ENCODE measurements around the gene F12.

Gene F12

DNA sequence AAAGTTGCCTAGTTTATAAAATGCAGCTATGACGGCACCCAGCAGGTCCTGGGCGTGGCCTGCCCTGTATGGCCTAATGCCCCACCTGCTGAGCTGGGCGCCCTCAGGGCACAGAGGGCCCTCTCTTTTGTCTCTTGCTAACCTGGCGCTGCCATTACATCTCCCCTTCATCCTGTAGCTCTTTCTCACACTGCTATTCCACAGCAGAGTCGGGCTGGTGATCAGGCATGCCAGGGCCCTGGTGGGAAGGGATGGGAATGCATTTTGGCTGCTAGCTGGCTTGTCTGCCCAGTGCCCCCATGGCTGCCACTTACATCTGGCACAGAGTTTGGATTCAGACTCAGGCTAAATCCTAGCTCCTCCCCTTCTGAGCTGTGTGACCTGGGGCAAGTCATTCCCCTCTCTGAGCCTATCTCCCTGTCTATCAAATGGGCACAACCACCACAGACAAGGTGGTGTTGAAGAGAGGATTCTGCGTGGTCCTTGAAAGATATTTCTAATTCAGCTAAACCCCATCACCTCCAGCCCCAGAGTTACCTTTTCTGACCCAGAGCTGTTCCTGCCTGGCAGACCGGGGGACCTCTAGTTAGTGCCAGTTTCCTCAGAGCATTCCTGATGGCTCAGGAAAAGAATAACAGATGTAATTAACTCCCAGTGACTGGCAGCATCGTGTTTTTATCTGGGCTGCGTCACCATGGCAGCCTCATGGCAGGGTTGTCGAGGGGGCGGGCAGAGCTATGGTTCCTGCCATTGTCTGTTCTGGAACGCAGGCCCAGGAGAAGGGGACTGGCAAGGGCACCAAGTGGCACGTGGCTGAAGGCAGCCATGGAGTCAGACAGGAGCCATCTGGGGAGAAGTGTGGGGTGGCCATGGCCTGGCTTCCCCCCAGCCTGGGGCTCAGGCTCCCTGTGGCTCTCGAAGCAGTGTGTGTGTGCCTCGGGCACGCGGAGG is 43.6 kb upstream of the F12 start:
- TF ChIP-seq POLR2AphosphoS5 (IDR thresholded peaks at IDR 0.05; ENCODE audit: low read depth, low read length) = no peak
- FAIRE-seq (no peak), DNase-seq (ENCODE audit: insufficient read length) (no peak)

DNA sequence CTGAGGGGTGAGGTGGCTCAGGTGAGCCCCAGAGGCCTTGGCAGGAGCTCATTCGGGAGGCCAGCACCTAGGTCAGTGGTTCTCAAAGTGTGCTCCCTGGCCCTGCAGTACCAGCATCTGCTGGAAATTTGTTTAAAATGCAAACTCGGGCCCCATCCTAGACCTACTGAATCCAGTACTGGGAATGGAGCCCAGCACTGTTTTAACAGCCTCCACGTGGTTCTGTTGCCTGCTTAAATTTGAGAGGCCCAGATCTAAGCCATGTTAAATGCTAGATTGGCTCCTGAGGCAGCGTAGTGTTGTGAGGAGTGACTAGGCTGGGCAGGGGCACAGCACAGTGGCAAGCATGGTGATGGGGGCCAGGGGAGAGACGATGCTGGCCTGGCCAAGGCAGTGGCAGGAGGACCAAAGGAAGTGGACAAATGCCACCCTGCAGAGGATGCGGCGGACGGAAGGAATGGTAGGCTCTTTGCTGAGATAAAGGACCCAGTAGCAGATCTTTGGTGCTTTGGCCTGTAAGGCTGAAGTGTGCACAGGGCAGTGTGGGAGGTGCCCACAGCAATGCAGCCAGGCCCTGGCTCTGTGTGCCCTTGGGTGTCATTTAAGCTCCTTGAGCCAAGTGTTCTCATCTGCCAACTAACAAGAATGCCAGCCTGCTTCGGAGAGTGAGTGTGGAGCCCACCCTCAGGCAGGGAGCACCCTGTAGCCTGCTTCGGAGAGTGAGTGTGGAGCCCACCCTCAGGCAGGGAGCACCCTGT is 41.5 kb upstream of the F12 start:
- FAIRE-seq = no peak
- no peak for DNase-seq (ENCODE audit: insufficient read length)
- no peak for TF ChIP-seq TAF1 (IDR thresholded peaks at IDR 0.05; ENCODE audit: borderline replicate concordance, low read depth, low read length)
- TF ChIP-seq POLR2AphosphoS5 (IDR thresholded peaks at IDR 0.05; ENCODE audit: low read depth, low read length) = no peak
- TF ChIP-seq POLR2A (IDR thresholded peaks at IDR 0.05; ENCODE audit: low read depth, low read length) = no peak

- DNase-seq (ENCODE audit: insufficient read length) (no peak), FAIRE-seq (no peak)
- no peak for TF ChIP-seq TAF1 (IDR thresholded peaks at IDR 0.05; ENCODE audit: borderline replicate concordance, low read depth, low read length)
- TF ChIP-seq POLR2A (IDR thresholded peaks at IDR 0.05; ENCODE audit: low read depth, low read length) = no peak
- no peak for TF ChIP-seq POLR2AphosphoS5 (IDR thresholded peaks at IDR 0.05; ENCODE audit: low read depth, low read length)
These were observed 40.0 kb upstream of the F12 start for GRCh38 chr5:177449140-177450061.

GRCh38 chr5:177448244-177448950 is 39.0 kb upstream of the F12 start:
- DNase-seq (ENCODE audit: insufficient read length) (no peak), FAIRE-seq (peak; percentile 54)
- TF ChIP-seq POLR2A (IDR thresholded peaks at IDR 0.05; ENCODE audit: low read depth, low read length) = no peak
- no peak for TF ChIP-seq TAF1 (IDR thresholded peaks at IDR 0.05; ENCODE audit: borderline replicate concordance, low read depth, low read length)
- no peak for TF ChIP-seq POLR2AphosphoS5 (IDR thresholded peaks at IDR 0.05; ENCODE audit: low read depth, low read length)

DNA sequence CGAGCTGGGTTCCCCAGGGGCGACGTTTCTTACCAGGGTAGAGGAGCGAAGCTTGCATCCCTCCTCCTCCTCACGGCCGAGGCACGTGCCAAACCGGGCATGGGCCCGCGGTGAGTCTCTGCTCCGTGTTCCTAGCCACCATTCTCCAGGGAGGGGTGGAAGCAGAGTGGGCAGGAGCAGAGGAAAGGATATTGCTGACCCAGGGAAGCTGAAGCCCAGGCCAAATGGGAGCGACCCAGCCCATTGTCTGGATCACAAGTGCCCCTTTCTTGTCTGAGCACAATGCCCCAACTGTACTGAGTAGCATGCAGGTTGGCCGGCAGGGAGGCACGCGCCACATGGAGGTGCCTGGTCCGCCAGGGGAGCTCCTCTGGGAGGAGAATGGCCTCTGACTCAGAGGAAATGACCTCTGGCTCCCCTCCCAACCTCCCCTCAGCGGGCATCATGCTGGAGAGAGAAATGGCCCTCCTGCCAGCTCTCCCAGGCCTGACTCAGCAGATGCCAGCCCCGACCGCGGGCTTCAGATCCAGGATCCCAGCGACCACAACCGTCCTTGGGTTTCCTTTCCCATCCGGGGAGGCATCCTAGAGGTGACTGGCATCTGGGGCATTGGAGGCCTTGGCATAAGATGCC is 38.4 kb upstream of the F12 start:
- no peak for TF ChIP-seq POLR2AphosphoS5 (IDR thresholded peaks at IDR 0.05; ENCODE audit: low read depth, low read length)
- DNase-seq (ENCODE audit: insufficient read length) (no peak), FAIRE-seq (no peak)

- FAIRE-seq (no peak), DNase-seq (ENCODE audit: insufficient read length) (peak; percentile 83)
- TF ChIP-seq POLR2A (IDR thresholded peaks at IDR 0.05; ENCODE audit: low read depth, low read length) (no peak), POLR2AphosphoS5 (IDR thresholded peaks at IDR 0.05; ENCODE audit: low read depth, low read length) (no peak), TAF1 (IDR thresholded peaks at IDR 0.05; ENCODE audit: borderline replicate concordance, low read depth, low read length) (no peak)
These were observed 37.8 kb upstream of the F12 start for GRCh38 chr5:177447066-177447610.

DNA sequence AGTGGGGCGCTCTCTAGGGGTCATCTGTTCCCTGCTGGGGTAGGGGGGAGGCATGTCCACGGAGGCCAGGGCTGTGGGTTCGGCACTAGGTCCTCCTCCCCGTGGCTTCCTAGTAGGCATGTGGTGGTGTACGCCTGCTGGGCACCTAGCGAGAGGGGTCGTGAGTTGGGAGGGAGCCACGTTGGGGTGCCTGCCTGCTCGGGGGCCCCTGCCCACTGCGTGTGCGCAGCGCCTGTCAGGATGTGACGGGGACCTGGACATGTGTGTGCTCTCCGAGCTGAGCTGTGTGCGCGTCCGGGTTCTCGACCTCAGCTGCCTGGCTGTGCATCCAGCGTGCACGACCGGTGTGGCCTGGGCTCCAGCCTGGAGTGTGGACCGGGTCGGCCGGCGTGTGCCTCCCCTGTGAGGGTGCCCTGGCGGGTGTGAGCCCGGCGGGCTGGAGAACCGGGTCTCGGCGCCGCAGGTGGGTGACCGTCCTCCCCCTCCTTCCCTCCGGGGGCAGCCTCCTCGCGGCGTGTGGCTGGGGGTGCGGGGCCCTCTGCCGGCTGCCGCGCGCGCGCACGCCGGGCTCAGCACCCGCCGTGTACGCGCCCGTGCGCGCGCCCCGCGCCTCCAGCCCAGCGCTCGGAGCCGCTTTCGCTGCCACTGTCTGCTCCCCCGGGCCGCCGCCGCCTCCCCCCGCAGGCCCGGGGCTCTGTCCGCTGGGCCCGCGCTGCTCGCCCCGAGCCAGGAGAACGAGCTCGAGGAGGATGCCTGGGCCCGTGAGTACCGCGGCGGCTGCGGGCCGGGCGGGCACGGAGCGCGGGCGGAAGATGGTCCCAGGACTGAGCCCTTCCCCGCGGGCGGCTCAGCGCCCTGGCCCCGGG is 37.1 kb upstream of the F12 start, which contains the start of gene PRR7:
Gene PRR7 (plus strand): TSS at position 615 of the 866 bp plus-strand sequence. CDS start 8,254 bp downstream, outside the sequence.
- DNase-seq (ENCODE audit: insufficient read length) = peak; percentile 94
- TF ChIP-seq TAF1 (IDR thresholded peaks at IDR 0.05; ENCODE audit: borderline replicate concordance, low read depth, low read length) = no peak
- peak; percentile 86 for TF ChIP-seq POLR2A (IDR thresholded peaks at IDR 0.05; ENCODE audit: low read depth, low read length)
- TF ChIP-seq POLR2AphosphoS5 (IDR thresholded peaks at IDR 0.05; ENCODE audit: low read depth, low read length) = peak; percentile 93
- peak; percentile 97 for FAIRE-seq

DNA sequence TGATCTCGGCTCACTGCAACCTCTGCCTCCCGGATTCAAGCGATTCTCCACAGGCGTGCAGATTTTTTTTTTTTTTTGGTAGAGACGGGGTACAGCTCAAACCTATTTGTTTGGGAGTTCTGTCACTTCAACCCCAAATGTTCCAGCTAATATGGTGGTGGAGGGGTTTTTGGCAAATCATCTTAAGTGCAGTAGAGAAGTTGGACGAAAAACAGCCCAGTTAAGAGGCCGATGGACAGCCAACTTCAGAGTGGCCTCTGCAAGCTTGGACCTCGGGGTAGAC is 36.5 kb upstream of the F12 start:
- TF ChIP-seq TAF1 (IDR thresholded peaks at IDR 0.05; ENCODE audit: borderline replicate concordance, low read depth, low read length) = no peak
- TF ChIP-seq POLR2A (IDR thresholded peaks at IDR 0.05; ENCODE audit: low read depth, low read length) = no peak
- no peak for TF ChIP-seq POLR2AphosphoS5 (IDR thresholded peaks at IDR 0.05; ENCODE audit: low read depth, low read length)
- DNase-seq (ENCODE audit: insufficient read length) (no peak), FAIRE-seq (no peak)

GRCh38 chr5:177445052-177445916 is 35.9 kb upstream of the F12 start:
- no peak for FAIRE-seq
- peak; percentile 44; the same call in 1 of the 2 replicates for TF ChIP-seq POLR2A (IDR thresholded peaks at IDR 0.05; ENCODE audit: low read depth, low read length)
- no peak for TF ChIP-seq POLR2AphosphoS5 (IDR thresholded peaks at IDR 0.05; ENCODE audit: low read depth, low read length)
- DNase-seq (ENCODE audit: insufficient read length) = no peak

Measured in GM12892 (cell line).